Measurements from ENCODE around the gene TRPM2.

Gene TRPM2

GRCh38 chr21:44353191-44353970 lies at the start of gene TRPM2:
TSS of gene TRPM2 (plus strand) at chr21:44353621. CDS start at chr21:44353701, 80 bp downstream.
- DNase-seq = no peak

- no peak for DNase-seq
Measured at GRCh38 chr21:44304011-44304616, 49.3 kb upstream of the TRPM2 start.

GRCh38 chr21:44304877-44305293 lies 48.5 kb upstream of the TRPM2 start:
- DNase-seq = peak; percentile 60

- no peak for DNase-seq
Measured at GRCh38 chr21:44305691-44306090, 47.7 kb upstream of the TRPM2 start.

- DNase-seq = no peak
Measured at GRCh38 chr21:44306936-44307704, 46.3 kb upstream of the TRPM2 start.

- no peak for DNase-seq
Measured at GRCh38 chr21:44310628-44311507, 42.6 kb upstream of the TRPM2 start.

GRCh38 chr21:44312089-44312488 lies 41.3 kb upstream of the TRPM2 start:
- no peak for DNase-seq

GRCh38 chr21:44312716-44313115 lies 40.7 kb upstream of the TRPM2 start:
- DNase-seq = no peak

GRCh38 chr21:44313451-44313850 lies 40.0 kb upstream of the TRPM2 start:
- DNase-seq = no peak

GRCh38 chr21:44314128-44314527 lies 39.3 kb upstream of the TRPM2 start:
- DNase-seq = no peak

- DNase-seq = no peak
Measured at GRCh38 chr21:44314561-44314960, 38.9 kb upstream of the TRPM2 start.

- no peak for DNase-seq
Measured at GRCh38 chr21:44315691-44316203, 37.7 kb upstream of the TRPM2 start.

- DNase-seq = no peak
Measured at GRCh38 chr21:44316277-44316900, 37.0 kb upstream of the TRPM2 start.

GRCh38 chr21:44317241-44317782 lies 36.1 kb upstream of the TRPM2 start:
- no peak for DNase-seq

- DNase-seq = no peak
Measured at GRCh38 chr21:44317871-44318270, 35.5 kb upstream of the TRPM2 start.

GRCh38 chr21:44318489-44319285 lies 34.7 kb upstream of the TRPM2 start:
- no peak for DNase-seq

GRCh38 chr21:44319407-44320065 lies 33.9 kb upstream of the TRPM2 start:
- no peak for DNase-seq

GRCh38 chr21:44320847-44321246 lies 32.6 kb upstream of the TRPM2 start:
- DNase-seq = no peak

- no peak for DNase-seq
Measured at GRCh38 chr21:44321846-44322450, 31.5 kb upstream of the TRPM2 start.

All from activated CD4-positive, alpha-beta T cell treated with anti-CD3 and anti-CD28 coated beads for 48 hours (primary cell).